HL-60 (cell line): ENCODE data around the gene PLA2G6.
A peak's percentile ranks its signal among the peaks of the same experiment; 100 is the strongest.

Source experiments
- DNase-seq, 2 experiments: peaks; one replicate each; pipeline ENCODE4 v3.0.0-alpha.2; 2010 to 2020; ENCODE audit warnings: low read depth in 1 of 2, low spot score in 1 of 2
- H3K27ac ChIP-seq: fragments of 250-450 bp; sonication (Bioruptor Pico); replicated peaks from 2 replicates; pipeline ENCODE4 v1.5.1; 2020; ENCODE audit warnings: mild to moderate bottlenecking, moderate library complexity
- H3K27me3 ChIP-seq: fragments of 250-450 bp; sonication (Bioruptor Pico); 2 replicates; pipeline ENCODE4 v1.5.1; 2021; ENCODE audit warnings: mild to moderate bottlenecking, moderate library complexity; ENCODE audit not compliant: insufficient read depth, poor library complexity, severe bottlenecking
- H3K4me3 ChIP-seq: replicated peaks from 2 replicates; pipeline ENCODE4 v1.5.1; 2011; ENCODE audit warnings: mild to moderate bottlenecking, control low read depth, low read length; ENCODE audit not compliant: insufficient read depth
- CTCF ChIP-seq: IDR thresholded peaks from one replicate; pipeline ENCODE4 v1.5.1; 2011; ENCODE audit warnings: low read length, control low read depth, inconsistent platforms; ENCODE audit not compliant: insufficient read depth
- GABPA ChIP-seq: IDR thresholded peaks from 2 replicates; pipeline ENCODE4 v1.6.1; 2012; ENCODE audit warnings: low read depth
- POLR2AphosphoS5 ChIP-seq: IDR thresholded peaks from 2 replicates; pipeline ENCODE4 v1.6.1; 2012; ENCODE audit warnings: low read depth
- SPI1 ChIP-seq: IDR thresholded peaks from 2 replicates; pipeline ENCODE4 v1.6.1; 2012; ENCODE audit warnings: low read depth, mild to moderate bottlenecking, borderline replicate concordance
- TF ChIP-seq, protein P1 (sequence below): IDR thresholded peaks from 2 replicates; pipeline ENCODE4 v1.6.1; 2012; ENCODE audit warnings: low read depth; ENCODE audit not compliant: insufficient replicate concordance

The PLA2G6 gene

DNA sequence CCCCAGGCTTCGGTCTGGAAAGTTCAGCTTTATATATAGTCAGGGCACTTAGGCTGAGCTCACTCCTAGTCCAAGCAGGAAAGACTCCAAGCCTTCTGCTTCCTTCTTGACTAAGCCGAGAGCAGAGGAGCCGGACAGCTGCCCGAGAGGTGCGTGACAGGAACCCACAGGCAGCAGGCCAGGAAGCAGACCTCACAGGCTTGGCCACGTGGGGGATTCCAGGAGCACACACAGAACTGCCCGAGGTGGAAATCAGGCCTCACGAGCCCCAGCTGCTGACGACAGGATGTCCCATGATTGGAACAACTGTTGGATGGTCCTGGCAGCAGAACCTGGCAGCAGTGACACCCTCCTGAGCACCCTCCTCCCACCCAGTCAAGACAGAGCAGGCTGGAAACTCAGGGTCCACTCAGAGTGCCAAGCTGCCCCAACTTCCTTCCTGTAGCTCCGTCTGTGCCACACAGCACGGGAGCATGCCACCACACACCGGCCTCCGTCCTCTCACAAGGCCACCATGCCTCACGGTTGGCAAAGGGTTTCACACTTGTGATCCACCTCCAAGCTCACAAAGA, 5.4 kb downstream of the PLA2G6 start:
- peak; percentile 85 to 87 for DNase-seq
- H3K27me3 ChIP-seq = no peaks in the 10 kb centered on the region
- TF ChIP-seq SPI1 (peak; percentile 37; the same call in 1 of the 2 replicates), POLR2AphosphoS5 (peak; percentile 97), CTCF (no peak), GABPA (0 out of 2 replicates have a peak, but pooled peaks have one; percentile 38)
- TF ChIP-seq, protein P1, sequence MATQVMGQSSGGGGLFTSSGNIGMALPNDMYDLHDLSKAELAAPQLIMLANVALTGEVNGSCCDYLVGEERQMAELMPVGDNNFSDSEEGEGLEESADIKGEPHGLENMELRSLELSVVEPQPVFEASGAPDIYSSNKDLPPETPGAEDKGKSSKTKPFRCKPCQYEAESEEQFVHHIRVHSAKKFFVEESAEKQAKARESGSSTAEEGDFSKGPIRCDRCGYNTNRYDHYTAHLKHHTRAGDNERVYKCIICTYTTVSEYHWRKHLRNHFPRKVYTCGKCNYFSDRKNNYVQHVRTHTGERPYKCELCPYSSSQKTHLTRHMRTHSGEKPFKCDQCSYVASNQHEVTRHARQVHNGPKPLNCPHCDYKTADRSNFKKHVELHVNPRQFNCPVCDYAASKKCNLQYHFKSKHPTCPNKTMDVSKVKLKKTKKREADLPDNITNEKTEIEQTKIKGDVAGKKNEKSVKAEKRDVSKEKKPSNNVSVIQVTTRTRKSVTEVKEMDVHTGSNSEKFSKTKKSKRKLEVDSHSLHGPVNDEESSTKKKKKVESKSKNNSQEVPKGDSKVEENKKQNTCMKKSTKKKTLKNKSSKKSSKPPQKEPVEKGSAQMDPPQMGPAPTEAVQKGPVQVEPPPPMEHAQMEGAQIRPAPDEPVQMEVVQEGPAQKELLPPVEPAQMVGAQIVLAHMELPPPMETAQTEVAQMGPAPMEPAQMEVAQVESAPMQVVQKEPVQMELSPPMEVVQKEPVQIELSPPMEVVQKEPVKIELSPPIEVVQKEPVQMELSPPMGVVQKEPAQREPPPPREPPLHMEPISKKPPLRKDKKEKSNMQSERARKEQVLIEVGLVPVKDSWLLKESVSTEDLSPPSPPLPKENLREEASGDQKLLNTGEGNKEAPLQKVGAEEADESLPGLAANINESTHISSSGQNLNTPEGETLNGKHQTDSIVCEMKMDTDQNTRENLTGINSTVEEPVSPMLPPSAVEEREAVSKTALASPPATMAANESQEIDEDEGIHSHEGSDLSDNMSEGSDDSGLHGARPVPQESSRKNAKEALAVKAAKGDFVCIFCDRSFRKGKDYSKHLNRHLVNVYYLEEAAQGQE = no peak
- no peak overlapping the region for H3K4me3 ChIP-seq
- peak overlapping the region; percentile 79 for H3K27ac ChIP-seq

GRCh38 chr22:38175206-38176118, 6.2 kb downstream of the PLA2G6 start:
- Histone ChIP-seq H3K4me3 (no peak overlapping the region), H3K27ac (peak overlapping the region; percentile 79), H3K27me3 (no peaks in the 10 kb centered on the region)
- TF ChIP-seq, protein P1 = no peak
- TF ChIP-seq GABPA = no peak
- no peak for TF ChIP-seq SPI1
- TF ChIP-seq CTCF = no peak
- no peak for TF ChIP-seq POLR2AphosphoS5
- no peak for DNase-seq

GRCh38 chr22:38174626-38175025, 7.0 kb downstream of the PLA2G6 start:
- H3K4me3 ChIP-seq = no peak overlapping the region
- TF ChIP-seq GABPA (no peak), CTCF (no peak), POLR2AphosphoS5 (no peak), SPI1 (no peak)
- TF ChIP-seq, protein P1 = no peak
- no peak for DNase-seq
- H3K27ac ChIP-seq = no peak overlapping the region
- no peaks in the 10 kb centered on the region for H3K27me3 ChIP-seq
